Neural progenitor cell (in vitro differentiated cells): ENCODE measurements around the gene DNM2.

Experiments
- CTCF ChIP-seq: fragments of 200-600 bp; sonication (generic); IDR thresholded peaks from 2 replicates; pipeline ENCODE4 v1.5.1; 2017; ENCODE audit warnings: antibody characterized with exemption, mild to moderate bottlenecking
- EZH2 ChIP-seq: fragments of 200-600 bp; sonication (generic); IDR thresholded peaks from 2 replicates; pipeline ENCODE4 v1.6.1; 2017; ENCODE audit warnings: antibody characterized with exemption, mild to moderate bottlenecking, moderate library complexity
- EZH2phosphoT487 ChIP-seq: fragments of 200-600 bp; sonication (generic); IDR thresholded peaks from 2 replicates; pipeline ENCODE4 v1.6.1; 2017; ENCODE audit warnings: antibody characterized with exemption

GRCh38 chr19:10752237-10752912 lies 34.5 kb downstream of the DNM2 start:
- TF ChIP-seq CTCF (no peak), EZH2 (no peak), EZH2phosphoT487 (no peak)
